ENCODE data around the gene CD84. TPM values are rescaled to one million over a fixed set of nuclear protein-coding genes. Genes with fewer than 3 reads are reported as not detected.

The CD84 gene
- total RNA-seq, 2 experiments from 2014 or later, result 32.7 to 36.9 TPM

DNA sequence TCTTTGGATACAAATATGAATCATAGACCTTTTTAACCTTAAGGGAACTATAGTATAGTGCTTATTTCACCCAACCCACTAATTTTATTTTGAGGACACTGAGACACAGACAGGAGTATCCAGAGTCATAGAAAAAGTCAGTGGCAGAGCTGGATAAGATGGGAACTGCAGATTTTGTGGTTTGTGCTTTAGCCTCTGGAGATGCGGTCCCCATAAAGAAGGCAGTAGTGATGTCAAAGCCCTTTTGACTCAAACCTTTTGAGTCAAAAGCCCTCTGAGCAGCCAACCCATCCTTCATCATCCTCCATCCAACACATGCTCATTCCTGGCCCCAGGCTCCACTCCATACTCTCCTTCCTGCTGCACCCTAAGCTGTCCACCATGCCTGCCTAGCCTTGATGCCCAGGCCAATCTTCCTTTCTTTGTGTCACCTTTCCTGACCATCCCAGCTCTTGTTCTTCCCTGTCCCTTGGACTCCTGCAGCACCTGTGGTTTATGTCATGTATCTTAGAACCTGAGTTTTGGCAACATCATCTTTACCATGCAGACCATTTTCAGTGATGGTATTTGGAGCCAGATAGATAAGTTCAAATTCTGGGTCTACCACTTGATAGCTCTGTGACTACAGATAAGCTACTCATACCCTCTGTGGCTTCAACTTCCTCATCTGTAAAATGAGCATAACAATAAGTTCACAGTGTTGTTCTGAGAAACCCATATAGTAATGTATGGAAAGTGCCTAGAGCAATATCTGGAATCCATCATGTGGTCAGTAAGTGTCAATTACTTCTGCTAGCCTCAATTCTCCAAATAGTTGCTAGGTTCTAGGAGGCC lies 47.4 kb upstream of the CD84 start:
- ATAC-seq (ENCODE audit: poor library complexity) (no peak), DNase-seq (peak in 1 of 14 experiments; percentile 11)
- Histone ChIP-seq H3K4me1 (ENCODE audit: insufficient read depth, low read length) (peaks cover 91% of the 10 kb centered on the region), H3K27me3 (ENCODE audit: control insufficient read depth in 1 of 2, insufficient read depth in 2 of 2, low read length in 2 of 2) (no peaks in the 10 kb centered on the region), H3K9me3 (ENCODE audit: control insufficient read depth in 1 of 2, insufficient read depth in 1 of 2, low read length in 2 of 2) (no peaks in the 10 kb centered on the region), H3K36me3 (ENCODE audit: insufficient read depth, low read length) (peaks cover 52% of the 10 kb centered on the region), H3K4me3 (ENCODE audit: low read length) (no peak overlapping the region), H3K27ac (ENCODE audit: low read depth in 1 of 2, low read length in 2 of 2) (peak overlapping the region; percentile 19 to 44)
- Mint-ChIP-seq H3K4me1 (ENCODE audit: low read depth) (peaks cover 100% of the 10 kb centered on the region), H3K27ac (peak overlapping the region; percentile 97), H3K9me3 (no peaks in the 10 kb centered on the region), H3K4me3 (peak overlapping the region; percentile 39), H3K36me3 (ENCODE audit: low read depth) (peaks cover 91% of the 10 kb centered on the region), H3K27me3 (no peaks in the 10 kb centered on the region)
- ChIA-PET CTCF (interaction anchor here (1.0 to 1.1 kb wide), 2 partner anchors 20 to 55 kb away, joined by 3 read pairs; no protein-coding TSS in a partner anchor), POLR2A (interaction anchor here (0.6 to 5.7 kb wide), 7 partner anchors 8 to 47 kb away, joined by 3 to 74 read pairs (median 8); partner anchors contain the start of gene SLAMF1)
- TF ChIP-seq, protein P1, sequence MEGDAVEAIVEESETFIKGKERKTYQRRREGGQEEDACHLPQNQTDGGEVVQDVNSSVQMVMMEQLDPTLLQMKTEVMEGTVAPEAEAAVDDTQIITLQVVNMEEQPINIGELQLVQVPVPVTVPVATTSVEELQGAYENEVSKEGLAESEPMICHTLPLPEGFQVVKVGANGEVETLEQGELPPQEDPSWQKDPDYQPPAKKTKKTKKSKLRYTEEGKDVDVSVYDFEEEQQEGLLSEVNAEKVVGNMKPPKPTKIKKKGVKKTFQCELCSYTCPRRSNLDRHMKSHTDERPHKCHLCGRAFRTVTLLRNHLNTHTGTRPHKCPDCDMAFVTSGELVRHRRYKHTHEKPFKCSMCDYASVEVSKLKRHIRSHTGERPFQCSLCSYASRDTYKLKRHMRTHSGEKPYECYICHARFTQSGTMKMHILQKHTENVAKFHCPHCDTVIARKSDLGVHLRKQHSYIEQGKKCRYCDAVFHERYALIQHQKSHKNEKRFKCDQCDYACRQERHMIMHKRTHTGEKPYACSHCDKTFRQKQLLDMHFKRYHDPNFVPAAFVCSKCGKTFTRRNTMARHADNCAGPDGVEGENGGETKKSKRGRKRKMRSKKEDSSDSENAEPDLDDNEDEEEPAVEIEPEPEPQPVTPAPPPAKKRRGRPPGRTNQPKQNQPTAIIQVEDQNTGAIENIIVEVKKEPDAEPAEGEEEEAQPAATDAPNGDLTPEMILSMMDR (IDR thresholded peaks at IDR 0.05), result no peak
- intact Hi-C loops (cut with DNase I, micrococcal nuclease), result loop anchor here in 1 of 2 experiments (5.0 kb wide), 1 partner anchor 81 kb away; no protein-coding TSS in a partner anchor

DNA sequence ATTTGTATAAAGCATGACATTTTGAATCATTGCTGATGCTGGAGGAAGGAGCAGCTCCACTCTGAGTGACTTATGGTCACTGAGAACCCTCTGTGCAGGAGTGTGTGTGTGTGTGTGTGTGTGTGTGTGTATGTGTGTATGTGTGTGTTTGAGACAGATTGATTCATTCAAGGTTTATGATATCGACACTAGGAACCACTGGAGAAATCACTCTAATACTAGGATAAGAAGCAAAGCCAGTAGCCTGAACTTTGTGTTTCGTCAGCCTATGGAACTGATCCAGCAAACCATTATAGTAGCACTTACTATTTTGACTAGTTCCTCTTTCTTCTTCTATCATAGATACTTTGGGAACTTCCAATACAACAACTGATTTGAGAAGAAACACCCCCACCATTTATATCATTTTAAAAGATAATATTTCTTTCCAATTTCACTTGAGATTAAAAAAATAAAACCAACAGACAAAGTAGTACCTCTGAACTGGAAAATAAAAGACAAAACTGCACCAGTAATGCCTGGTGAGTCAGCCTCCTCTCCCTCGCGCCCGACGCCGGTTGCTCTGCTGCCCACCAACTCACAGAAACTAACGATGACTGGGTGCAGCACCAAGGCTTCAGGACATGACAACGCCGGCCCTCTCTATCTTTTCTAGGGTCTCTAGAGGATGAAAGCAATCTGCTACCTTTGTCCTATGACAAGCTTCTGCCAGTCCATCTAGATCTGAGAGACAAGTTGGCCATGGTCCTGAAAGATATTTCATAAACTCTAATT lies 46.6 kb upstream of the CD84 start:
- Histone ChIP-seq H3K36me3 (ENCODE audit: insufficient read depth, low read length) (peaks cover 52% of the 10 kb centered on the region), H3K9me3 (ENCODE audit: control insufficient read depth in 1 of 2, insufficient read depth in 1 of 2, low read length in 2 of 2) (no peaks in the 10 kb centered on the region), H3K4me1 (ENCODE audit: insufficient read depth, low read length) (peaks cover 91% of the 10 kb centered on the region), H3K27ac (ENCODE audit: low read depth in 1 of 2, low read length in 2 of 2) (peak overlapping the region; percentile 19 to 44), H3K4me3 (ENCODE audit: low read length) (no peak overlapping the region), H3K27me3 (ENCODE audit: control insufficient read depth in 1 of 2, insufficient read depth in 2 of 2, low read length in 2 of 2) (no peaks in the 10 kb centered on the region)
- Mint-ChIP-seq H3K27ac (peak overlapping the region; percentile 97), H3K4me1 (ENCODE audit: low read depth) (peaks cover 100% of the 10 kb centered on the region), H3K9me3 (no peaks in the 10 kb centered on the region), H3K36me3 (ENCODE audit: low read depth) (peaks cover 91% of the 10 kb centered on the region), H3K4me3 (peak overlapping the region; percentile 54), H3K27me3 (no peaks in the 10 kb centered on the region)
- CTCF ChIA-PET, result interaction anchor here (1.1 kb wide), 1 partner anchor 19 kb away, joined by 3 read pairs; no protein-coding TSS in a partner anchor
- TF ChIP-seq, protein P1 (IDR thresholded peaks at IDR 0.05), result no peak
- ATAC-seq (ENCODE audit: poor library complexity), result no peak
- intact Hi-C loops (cut with DNase I, micrococcal nuclease), result loop anchor here in 1 of 2 experiments (5.0 kb wide), 1 partner anchor 81 kb away; no protein-coding TSS in a partner anchor
- POLR2A ChIA-PET, result interaction anchor here (0.6 to 5.7 kb wide), 8 partner anchors 7 to 48 kb away, joined by 3 to 74 read pairs (median 11); partner anchors contain the start of gene SLAMF1
- peak in 10 of 14 experiments; percentile 19 to 75 (median 49) for DNase-seq

DNA sequence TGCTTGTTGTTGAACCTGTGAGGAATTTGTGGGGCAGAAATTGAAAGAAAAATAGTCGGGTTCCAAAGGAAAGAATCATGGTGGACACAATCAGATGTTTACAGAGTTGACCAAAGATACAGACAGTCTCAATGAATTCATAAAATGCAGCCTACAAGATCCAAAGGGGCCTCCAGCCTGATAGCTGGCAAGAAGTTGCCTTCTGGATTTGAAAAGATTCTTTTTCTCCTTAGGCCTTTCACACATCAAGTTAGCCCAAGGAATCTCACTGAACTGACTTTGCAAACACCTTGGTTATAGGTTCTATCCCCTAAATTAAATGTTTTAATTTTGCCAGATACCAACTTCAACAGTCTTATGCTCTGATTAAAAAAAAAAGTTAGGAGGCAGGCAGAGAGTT lies 46.0 kb upstream of the CD84 start:
- CTCF ChIA-PET, result interaction anchor here (1.2 to 1.4 kb wide), 2 partner anchors 15 to 18 kb away, joined by 3 read pairs; no protein-coding TSS in a partner anchor
- peak overlapping the region in 1 of 2 donors; percentile 14 for H3K27ac ChIP-seq (ENCODE audit: low read depth in 1 of 2, low read length in 2 of 2)
- ATAC-seq (ENCODE audit: poor library complexity) (no peak), DNase-seq (peak in 1 of 14 experiments; percentile 1)
- peaks cover 88% of the 10 kb centered on the region for H3K36me3 Mint-ChIP-seq (ENCODE audit: low read depth)
- intact Hi-C loops (cut with DNase I, micrococcal nuclease), result loop anchor here in 1 of 2 experiments (5.0 kb wide), 1 partner anchor 82 kb away; no protein-coding TSS in a partner anchor
- no peak overlapping the region for H3K4me3 ChIP-seq (ENCODE audit: low read length)
- peaks cover 85% of the 10 kb centered on the region for H3K4me1 ChIP-seq (ENCODE audit: insufficient read depth, low read length)
- POLR2A ChIA-PET, result interaction anchor here (0.6 to 5.5 kb wide), 4 partner anchors 17 to 49 kb away, joined by 3 to 74 read pairs (median 9); partner anchors contain the start of gene SLAMF1
- H3K4me1 Mint-ChIP-seq (ENCODE audit: low read depth), result peaks cover 96% of the 10 kb centered on the region
- peak overlapping the region; percentile 97 for H3K27ac Mint-ChIP-seq
- H3K9me3 ChIP-seq (ENCODE audit: control insufficient read depth in 1 of 2, insufficient read depth in 1 of 2, low read length in 2 of 2), result no peaks in the 10 kb centered on the region
- no peaks in the 10 kb centered on the region for H3K27me3 Mint-ChIP-seq
- H3K36me3 ChIP-seq (ENCODE audit: insufficient read depth, low read length), result peaks cover 48% of the 10 kb centered on the region
- TF ChIP-seq, protein P1 (IDR thresholded peaks at IDR 0.05), result no peak
- no peaks in the 10 kb centered on the region for H3K9me3 Mint-ChIP-seq
- peak overlapping the region; percentile 67 for H3K4me3 Mint-ChIP-seq
- no peaks in the 10 kb centered on the region for H3K27me3 ChIP-seq (ENCODE audit: control insufficient read depth in 1 of 2, insufficient read depth in 2 of 2, low read length in 2 of 2)
